Keratinocyte (primary cell): ENCODE data around the gene TTC1. TPM values are rescaled to one million over a fixed set of nuclear protein-coding genes. Genes with fewer than 3 reads are reported as not detected.

ENCODE experiments used
- DNase-seq: peaks from one replicate; pipeline ENCODE4 v3.0.0-alpha.2; 2011; ENCODE audit warnings: low read depth, missing footprints, low spot score
- FAIRE-seq: peaks from 2 replicates; lab custom pipeline; 2011; peaks lifted over from hg19 to GRCh38; lab: Jason Lieb, UNC
- H2AFZ ChIP-seq: 2 replicates; pipeline ENCODE4 v1.6.0; 2012; ENCODE audit warnings: low read length, control low read depth, inconsistent platforms; ENCODE audit not compliant: control insufficient read depth
- H3K27ac ChIP-seq: 2 replicates; pipeline ENCODE4 v1.5.1; 2011; ENCODE audit warnings: low read length; ENCODE audit not compliant: control insufficient read depth, insufficient read depth
- H3K27me3 ChIP-seq: 3 replicates; pipeline ENCODE4 v1.6.0; 2011; ENCODE audit warnings: low read length; ENCODE audit not compliant: control insufficient read depth, insufficient read depth; ENCODE audit errors: extremely low read depth
- H3K36me3 ChIP-seq, 2 experiments: 2 replicates in 1 of 2; 3 replicates in 1 of 2; pipeline ENCODE4 v1.5.1; 2011; ENCODE audit warnings: low read length in 2 of 2, mild to moderate bottlenecking in 1 of 2; ENCODE audit not compliant: control insufficient read depth in 2 of 2, insufficient read depth in 2 of 2; ENCODE audit errors: extremely low read depth in 1 of 2
- H3K4me1 ChIP-seq: 3 replicates; pipeline ENCODE4 v1.5.1; 2011; ENCODE audit warnings: low read length; ENCODE audit not compliant: control insufficient read depth, insufficient read depth; ENCODE audit errors: extremely low read depth
- H3K4me2 ChIP-seq: 3 replicates; pipeline ENCODE4 v1.6.0; 2011; ENCODE audit warnings: low read depth, low read length; ENCODE audit not compliant: control insufficient read depth, insufficient read depth; ENCODE audit errors: extremely low read depth
- H3K4me3 ChIP-seq, 3 experiments: fragments of 200-600 bp in 1 of 3; sonication (generic) in 1 of 3; 2 replicates in 2 of 3; 3 replicates in 1 of 3; pipeline ENCODE4 v1.5.1; 2011 to 2016; ENCODE audit warnings: low read length in 3 of 3, mild to moderate bottlenecking in 3 of 3, control low read depth in 2 of 3, inconsistent platforms in 1 of 3, low read depth in 1 of 3, mixed read lengths in 1 of 3, mixed run types in 1 of 3, moderate library complexity in 1 of 3; ENCODE audit not compliant: control insufficient read depth in 2 of 3, insufficient read depth in 2 of 3; ENCODE audit errors: extremely low read depth in 1 of 3
- H3K79me2 ChIP-seq: 2 replicates; pipeline ENCODE4 v1.6.0; 2012; ENCODE audit warnings: low read length; ENCODE audit not compliant: control insufficient read depth, insufficient read depth
- H3K9ac ChIP-seq: 3 replicates; pipeline ENCODE4 v1.6.0; 2011; ENCODE audit warnings: low read length; ENCODE audit not compliant: control insufficient read depth, insufficient read depth; ENCODE audit errors: extremely low read depth
- H3K9me1 ChIP-seq: 3 replicates; pipeline ENCODE4 v1.6.0; 2011; ENCODE audit warnings: low read length; ENCODE audit not compliant: control insufficient read depth, insufficient read depth; ENCODE audit errors: extremely low read depth
- H3K9me3 ChIP-seq: 2 replicates; pipeline ENCODE4 v1.5.1; 2012; ENCODE audit warnings: low read depth, low read length; ENCODE audit not compliant: control insufficient read depth
- H4K20me1 ChIP-seq: 3 replicates; pipeline ENCODE4 v1.6.0; 2011; ENCODE audit warnings: low read length; ENCODE audit not compliant: control insufficient read depth, insufficient read depth; ENCODE audit errors: extremely low read depth
- CTCF ChIP-seq, 3 experiments: IDR thresholded peaks in 1 of 3; conservative IDR thresholded peaks in 1 of 3; optimal IDR thresholded peaks in 1 of 3; 2 replicates in 2 of 3; 3 replicates in 1 of 3; pipeline versions ENCODE3 to v1.5.1; 2011; ENCODE audit warnings: low read length in 3 of 3, mild to moderate bottlenecking in 3 of 3, moderate library complexity in 2 of 3, control low read depth in 1 of 3, inconsistent platforms in 1 of 3; ENCODE audit not compliant: insufficient read depth in 2 of 3; ENCODE audit errors: extremely low read depth in 1 of 3
- EZH2 ChIP-seq: IDR thresholded peaks from one replicate; pipeline ENCODE4 v1.6.1; 2012; ENCODE audit warnings: inconsistent platforms, mild to moderate bottlenecking, low read length, moderate library complexity
- dilution Hi-C: fragments of 300-500 bp; cut with MboI; formaldehyde crosslinking; loops from one replicate; pipeline ENCODE4 v1.7.0; 2020; ENCODE audit warnings: low sequenced_read_pairs; ENCODE audit not compliant: extremely low pct_ligation_motif_present
- polyA plus RNA-seq, 5 experiments: library from polyadenylated mRNA; depleted of rRNA in 3 of 5; stranded (reverse) in 3 of 5; stranded (forward) in 1 of 5; unstranded in 1 of 5; fragments of >200 nt; gene quantifications; 1 replicate in 1 of 5; 2 replicates in 3 of 5; 3 replicates in 1 of 5; pipeline versions ENCODE4 v1.2.1 to v1.2.3, GENCODE V29; 2011 to 2012; ENCODE audit warnings: missing spikeins in 2 of 5, low read depth in 1 of 5, low replicate concordance in 1 of 5

Gene TTC1
- polyA plus RNA-seq, 1 donor (not counting 4 experiments of a cell fraction or from before 2014, with no cell fraction given): 51.7 TPM

DNA sequence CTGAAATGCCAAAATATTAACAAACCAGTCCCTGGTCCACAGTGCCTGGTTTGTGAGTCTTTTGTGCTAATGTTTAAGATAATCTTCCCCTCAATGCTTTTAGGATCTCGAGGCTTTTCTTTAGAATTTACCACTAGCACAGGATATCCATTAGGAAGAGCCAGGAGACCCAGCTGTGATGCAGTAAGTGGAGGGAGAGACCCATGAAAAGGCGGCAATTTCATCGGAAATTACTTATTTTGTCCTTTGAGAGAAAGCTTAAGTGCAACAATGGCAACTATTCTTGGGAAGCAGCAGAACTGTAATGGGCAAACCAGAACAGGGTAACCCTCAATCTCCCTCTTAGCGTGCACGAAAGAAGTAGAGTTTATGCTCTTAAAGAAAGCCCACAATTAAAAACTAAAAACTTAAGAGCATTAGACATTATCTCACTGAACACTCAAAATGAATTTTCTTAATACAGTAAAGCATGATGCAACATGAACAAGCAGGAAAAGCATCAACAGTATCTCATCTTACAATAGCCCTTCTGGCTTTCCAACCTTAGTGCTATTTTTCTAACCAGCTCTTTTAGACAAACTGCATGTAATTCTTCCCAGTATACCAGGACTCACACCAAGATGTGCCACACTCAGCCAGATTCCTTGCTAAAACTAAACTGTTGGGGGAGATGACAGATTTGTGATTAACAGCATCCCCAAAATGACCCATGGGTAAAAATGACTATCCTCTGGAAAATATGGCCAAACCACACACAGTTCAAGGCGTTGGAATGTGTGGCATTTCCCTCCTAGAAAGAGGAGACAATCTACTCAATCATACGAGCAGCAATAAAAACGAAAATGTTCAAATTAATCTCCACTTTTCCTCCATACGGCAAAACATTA, 73.9 kb downstream of the TTC1 start:
- no peaks in the 10 kb centered on the region for H4K20me1 ChIP-seq
- H3K9ac ChIP-seq: no peak overlapping the region
- DNase-seq (no peak), FAIRE-seq (peak; percentile 80)
- no peak overlapping the region for H3K27ac ChIP-seq
- peak overlapping the region; percentile 40 for H2AFZ ChIP-seq
- H3K4me2 ChIP-seq: peak overlapping the region; percentile 49
- H3K27me3 ChIP-seq: no peaks in the 10 kb centered on the region
- no peaks in the 10 kb centered on the region for H3K79me2 ChIP-seq
- H3K9me1 ChIP-seq: no peaks in the 10 kb centered on the region
- peaks cover 15% of the 10 kb centered on the region for H3K4me1 ChIP-seq
- H3K36me3 ChIP-seq: peaks cover 0 to 1% of the 10 kb centered on the region in 2 experiments
- TF ChIP-seq EZH2: no peak
- TF ChIP-seq CTCF (optimal IDR thresholded peaks at IDR 0.05 in 1 of 3, IDR thresholded peaks at IDR 0.05 in 1 of 3, conservative IDR thresholded peaks at IDR 0.05 in 1 of 3; ENCODE audit: extremely low read depth in 1 of 3, insufficient read depth in 2 of 3, low read length in 3 of 3): no peak
- dilution Hi-C loops: no loop called here
- no peaks in the 10 kb centered on the region for H3K9me3 ChIP-seq
- no peak overlapping the region for H3K4me3 ChIP-seq

DNA sequence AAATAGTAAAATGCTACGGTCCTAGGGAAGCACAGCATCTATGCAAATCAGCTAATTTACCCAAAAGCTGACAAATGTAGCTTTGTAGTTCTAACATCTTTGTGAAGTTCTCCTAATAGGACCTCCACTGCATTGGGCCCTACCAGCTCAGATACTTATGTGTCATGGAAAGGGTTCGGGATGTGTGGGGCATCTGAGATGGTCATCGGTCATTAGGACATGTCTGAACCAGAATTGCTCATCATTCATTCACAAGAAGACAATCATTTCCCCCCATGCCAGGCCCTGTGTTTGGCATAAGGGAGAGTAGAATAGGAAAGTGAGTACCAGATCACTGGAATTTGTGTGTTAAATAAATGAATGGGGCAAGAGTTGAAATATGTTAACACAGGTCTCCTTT, 74.6 kb downstream of the TTC1 start:
- FAIRE-seq (no peak), DNase-seq (no peak)
- Histone ChIP-seq H3K9ac (no peak overlapping the region), H3K36me3 (no peaks in the 10 kb centered on the region), H3K9me1 (no peaks in the 10 kb centered on the region), H2AFZ (peak overlapping the region; percentile 40), H3K4me2 (peak overlapping the region; percentile 49), H3K79me2 (no peaks in the 10 kb centered on the region), H4K20me1 (no peaks in the 10 kb centered on the region), H3K9me3 (no peaks in the 10 kb centered on the region), H3K4me1 (peaks cover 15% of the 10 kb centered on the region), H3K4me3 (no peak overlapping the region), H3K27ac (no peak overlapping the region), H3K27me3 (no peaks in the 10 kb centered on the region)
- dilution Hi-C loops: no loop called here
- TF ChIP-seq CTCF (optimal IDR thresholded peaks at IDR 0.05 in 1 of 3, IDR thresholded peaks at IDR 0.05 in 1 of 3, conservative IDR thresholded peaks at IDR 0.05 in 1 of 3; ENCODE audit: extremely low read depth in 1 of 3, insufficient read depth in 2 of 3, low read length in 3 of 3): no peak
